Vagina (tissue), 2 donors: ENCODE data around the gene CSNK1D.
A peak's percentile ranks its signal among the peaks of the same experiment; 100 is the strongest.

Source experiments
- CTCF ChIP-seq, 3 experiments: fragments of 450-650 bp in 2 of 3; fragments of 200-600 bp in 1 of 3; sonication (generic) in 1 of 3; IDR thresholded peaks; one replicate each; pipeline ENCODE4 v1.5.1; 2017 to 2019; ENCODE audit warnings: antibody characterized with exemption in 3 of 3, mild to moderate bottlenecking in 2 of 3, moderate library complexity in 2 of 3
- POLR2A ChIP-seq, 2 donors: fragments of 450-650 bp; IDR thresholded peaks; one replicate each; pipeline ENCODE4 v1.6.1; 2017; ENCODE audit warnings: antibody characterized with exemption in 2 of 2, mild to moderate bottlenecking in 2 of 2, moderate library complexity in 2 of 2
- POLR2AphosphoS5 ChIP-seq, 2 donors: sonication (generic); formaldehyde crosslinking; IDR thresholded peaks; one replicate each; pipeline ENCODE4 v1.9.0; 2017; ENCODE audit warnings: antibody characterized with exemption in 2 of 2, mild to moderate bottlenecking in 2 of 2, low read depth in 1 of 2; ENCODE audit not compliant: insufficient read depth in 1 of 2

- no peak for TF ChIP-seq CTCF (IDR thresholded peaks at IDR 0.05)
- peak in 1 of 2 donors; percentile 43 for TF ChIP-seq POLR2AphosphoS5 (IDR thresholded peaks at IDR 0.05; ENCODE audit: insufficient read depth in 1 of 2, low read depth in 1 of 2)
- no peak for TF ChIP-seq POLR2A (IDR thresholded peaks at IDR 0.05)
These were observed 57.0 kb downstream of the CSNK1D start for GRCh38 chr17:82216301-82217119.
